ENCODE measurements around the gene MRPL16.

DNA sequence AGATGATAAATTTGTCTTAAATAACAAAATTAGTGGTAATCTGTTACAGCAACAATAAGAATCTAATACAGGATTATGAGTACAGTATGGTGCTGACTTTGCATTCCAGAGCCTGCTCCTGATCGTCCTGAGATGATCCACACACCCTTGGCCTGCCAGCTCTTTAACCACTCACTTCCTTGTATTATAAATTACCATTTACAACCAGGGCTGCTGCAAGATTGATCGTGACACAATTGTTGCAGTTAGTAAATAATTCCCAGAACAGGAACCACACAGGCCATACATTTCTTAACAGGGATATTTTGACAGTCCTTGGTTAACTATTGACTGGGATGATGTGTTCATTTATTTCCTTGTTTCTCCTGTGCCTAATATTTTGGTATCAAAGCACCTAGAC is 38.6 kb upstream of the MRPL16 start:
- TF ChIP-seq, protein P1, sequence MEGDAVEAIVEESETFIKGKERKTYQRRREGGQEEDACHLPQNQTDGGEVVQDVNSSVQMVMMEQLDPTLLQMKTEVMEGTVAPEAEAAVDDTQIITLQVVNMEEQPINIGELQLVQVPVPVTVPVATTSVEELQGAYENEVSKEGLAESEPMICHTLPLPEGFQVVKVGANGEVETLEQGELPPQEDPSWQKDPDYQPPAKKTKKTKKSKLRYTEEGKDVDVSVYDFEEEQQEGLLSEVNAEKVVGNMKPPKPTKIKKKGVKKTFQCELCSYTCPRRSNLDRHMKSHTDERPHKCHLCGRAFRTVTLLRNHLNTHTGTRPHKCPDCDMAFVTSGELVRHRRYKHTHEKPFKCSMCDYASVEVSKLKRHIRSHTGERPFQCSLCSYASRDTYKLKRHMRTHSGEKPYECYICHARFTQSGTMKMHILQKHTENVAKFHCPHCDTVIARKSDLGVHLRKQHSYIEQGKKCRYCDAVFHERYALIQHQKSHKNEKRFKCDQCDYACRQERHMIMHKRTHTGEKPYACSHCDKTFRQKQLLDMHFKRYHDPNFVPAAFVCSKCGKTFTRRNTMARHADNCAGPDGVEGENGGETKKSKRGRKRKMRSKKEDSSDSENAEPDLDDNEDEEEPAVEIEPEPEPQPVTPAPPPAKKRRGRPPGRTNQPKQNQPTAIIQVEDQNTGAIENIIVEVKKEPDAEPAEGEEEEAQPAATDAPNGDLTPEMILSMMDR (conservative IDR thresholded peaks at IDR 0.05; ENCODE audit: low read depth, low read length), result no peak
- TF ChIP-seq, protein P2, sequence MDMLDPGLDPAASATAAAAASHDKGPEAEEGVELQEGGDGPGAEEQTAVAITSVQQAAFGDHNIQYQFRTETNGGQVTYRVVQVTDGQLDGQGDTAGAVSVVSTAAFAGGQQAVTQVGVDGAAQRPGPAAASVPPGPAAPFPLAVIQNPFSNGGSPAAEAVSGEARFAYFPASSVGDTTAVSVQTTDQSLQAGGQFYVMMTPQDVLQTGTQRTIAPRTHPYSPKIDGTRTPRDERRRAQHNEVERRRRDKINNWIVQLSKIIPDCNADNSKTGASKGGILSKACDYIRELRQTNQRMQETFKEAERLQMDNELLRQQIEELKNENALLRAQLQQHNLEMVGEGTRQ (IDR thresholded peaks at IDR 0.05; ENCODE audit: low read depth, low read length), result no peak
- TF ChIP-seq RAD21 (IDR thresholded peaks at IDR 0.05; ENCODE audit: low read length) (no peak), POLR2A (IDR thresholded peaks at IDR 0.05; ENCODE audit: low read depth, low read length) (no peak), SMC3 (IDR thresholded peaks at IDR 0.05; ENCODE audit: low read depth, low read length) (no peak), CEBPB (IDR thresholded peaks at IDR 0.05; ENCODE audit: low read depth, low read length) (no peak), BHLHE40 (IDR thresholded peaks at IDR 0.05; ENCODE audit: low read depth, low read length) (no peak), CHD1 (IDR thresholded peaks at IDR 0.05; ENCODE audit: low read depth, low read length) (no peak), MXI1 (IDR thresholded peaks at IDR 0.05; ENCODE audit: borderline replicate concordance, low read depth, low read length) (no peak), MAFK (IDR thresholded peaks at IDR 0.05; ENCODE audit: low read depth, low read length) (no peak), NFE2L2 (IDR thresholded peaks at IDR 0.05; ENCODE audit: low read depth, low read length) (no peak)
- TF ChIP-seq, protein P3, sequence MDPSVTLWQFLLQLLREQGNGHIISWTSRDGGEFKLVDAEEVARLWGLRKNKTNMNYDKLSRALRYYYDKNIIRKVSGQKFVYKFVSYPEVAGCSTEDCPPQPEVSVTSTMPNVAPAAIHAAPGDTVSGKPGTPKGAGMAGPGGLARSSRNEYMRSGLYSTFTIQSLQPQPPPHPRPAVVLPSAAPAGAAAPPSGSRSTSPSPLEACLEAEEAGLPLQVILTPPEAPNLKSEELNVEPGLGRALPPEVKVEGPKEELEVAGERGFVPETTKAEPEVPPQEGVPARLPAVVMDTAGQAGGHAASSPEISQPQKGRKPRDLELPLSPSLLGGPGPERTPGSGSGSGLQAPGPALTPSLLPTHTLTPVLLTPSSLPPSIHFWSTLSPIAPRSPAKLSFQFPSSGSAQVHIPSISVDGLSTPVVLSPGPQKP (IDR thresholded peaks at IDR 0.05; ENCODE audit: borderline replicate concordance, low read depth, low read length), result no peak

All from IMR-90 (cell line).